ENCODE results near the gene KCNG2. TPM values are rescaled to one million over a fixed set of nuclear protein-coding genes. Genes with fewer than 3 reads are reported as not detected.

KCNG2 gene
- total RNA-seq, 3 donors from 2014 or later (not counting 1 experiment from before 2014, with no cell fraction given): not detected

DNA sequence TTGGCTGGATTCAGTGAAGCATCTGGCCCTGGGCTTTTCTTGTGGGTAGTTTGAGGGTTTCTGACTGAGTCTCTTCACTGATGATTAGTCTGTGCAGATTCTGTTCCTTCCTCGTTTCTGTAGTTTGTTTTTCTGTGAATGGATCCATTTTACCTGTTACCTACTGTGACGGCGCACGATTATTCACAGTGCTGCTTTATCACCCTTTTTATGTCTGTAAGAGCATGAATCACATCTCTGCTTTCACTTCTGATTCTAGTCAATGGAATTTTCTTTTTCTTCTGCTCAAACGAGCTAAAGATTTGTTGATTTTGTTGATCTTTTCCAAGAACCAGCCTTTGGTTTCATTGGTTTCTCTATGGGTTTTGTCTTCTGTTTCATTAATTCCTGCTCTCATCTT is 92.9 kb downstream of the KCNG2 start:
- 82% methylated on average over 5 of the region's 5 CpGs for WGBS (ENCODE audit: insufficient coverage)
- H3K27me3 Mint-ChIP-seq (ENCODE audit: low read depth in 2 of 2): no peaks in the 10 kb centered on the region
- peaks cover 48% of the 10 kb centered on the region for H3K36me3 Mint-ChIP-seq
- ATAC-seq (no peak), DNase-seq (no peak)
- H3K9me3 Mint-ChIP-seq: peaks cover 43 to 47% of the 10 kb centered on the region in 2 donors
- Histone ChIP-seq H3K36me3 (ENCODE audit: control insufficient read depth, insufficient read depth, low read length) (no peaks in the 10 kb centered on the region), H3K4me3 (ENCODE audit: low read length) (no peak overlapping the region), H3K9me3 (ENCODE audit: control insufficient read depth, insufficient read depth, low read length) (peaks cover 45% of the 10 kb centered on the region), H3K27me3 (ENCODE audit: control insufficient read depth, insufficient read depth, low read length) (no peaks in the 10 kb centered on the region), H3K27ac (ENCODE audit: low read length) (no peak overlapping the region), H3K4me1 (ENCODE audit: control insufficient read depth, insufficient read depth, low read length) (no peaks in the 10 kb centered on the region)
- no peak for TF ChIP-seq CTCF (IDR thresholded peaks at IDR 0.05)
- H3K4me1 Mint-ChIP-seq: peaks cover 0 to 7% of the 10 kb centered on the region in 2 donors
- H3K27ac Mint-ChIP-seq: no peak overlapping the region
- H3K4me3 Mint-ChIP-seq: no peak overlapping the region
- intact Hi-C loops (cut with micrococcal nuclease): no loop called here

DNA sequence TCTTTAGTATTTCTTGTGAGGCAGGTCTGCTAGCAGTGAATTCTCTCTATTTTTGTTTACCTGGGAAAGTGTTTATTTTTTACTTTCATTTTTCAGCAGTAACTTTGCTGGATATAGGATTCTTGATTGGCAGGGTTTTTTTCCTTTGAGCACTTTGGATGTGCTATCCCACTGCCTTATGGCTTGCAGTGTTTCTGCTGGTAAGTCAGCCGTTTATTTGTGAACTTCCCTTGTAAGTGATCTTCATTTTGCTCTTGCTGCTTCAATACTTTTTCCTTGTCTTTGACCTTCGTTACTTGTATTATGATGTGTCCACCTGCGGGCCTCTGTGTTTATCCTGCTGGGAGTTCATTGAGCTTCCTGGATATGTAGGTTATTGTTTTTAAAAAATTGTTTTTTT is 99.0 kb downstream of the KCNG2 start:
- intact Hi-C loops (cut with micrococcal nuclease): no loop called here
- ATAC-seq (no peak), DNase-seq (no peak)
- Mint-ChIP-seq H3K4me3 (no peak overlapping the region), H3K36me3 (peaks cover 39% of the 10 kb centered on the region), H3K4me1 (peaks cover 0 to 8% of the 10 kb centered on the region in 2 donors), H3K27ac (no peak overlapping the region), H3K9me3 (peaks cover 39 to 52% of the 10 kb centered on the region in 2 donors), H3K27me3 (ENCODE audit: low read depth in 2 of 2) (no peaks in the 10 kb centered on the region)
- WGBS (ENCODE audit: insufficient coverage): 86% methylated on average over 3 of the region's 3 CpGs
- Histone ChIP-seq H3K36me3 (ENCODE audit: control insufficient read depth, insufficient read depth, low read length) (no peaks in the 10 kb centered on the region), H3K9me3 (ENCODE audit: control insufficient read depth, insufficient read depth, low read length) (peaks cover 38% of the 10 kb centered on the region), H3K4me1 (ENCODE audit: control insufficient read depth, insufficient read depth, low read length) (no peaks in the 10 kb centered on the region), H3K27me3 (ENCODE audit: control insufficient read depth, insufficient read depth, low read length) (no peaks in the 10 kb centered on the region), H3K27ac (ENCODE audit: low read length) (no peak overlapping the region), H3K4me3 (ENCODE audit: low read length) (no peak overlapping the region)
- no peak for TF ChIP-seq CTCF (IDR thresholded peaks at IDR 0.05)

- no peak for DNase-seq
- Histone ChIP-seq H3K9me3 (ENCODE audit: control insufficient read depth, insufficient read depth, low read length) (peaks cover 34% of the 10 kb centered on the region), H3K4me1 (ENCODE audit: control insufficient read depth, insufficient read depth, low read length) (no peaks in the 10 kb centered on the region), H3K4me3 (ENCODE audit: low read length) (no peak overlapping the region), H3K27ac (ENCODE audit: low read length) (no peak overlapping the region), H3K36me3 (ENCODE audit: control insufficient read depth, insufficient read depth, low read length) (peaks cover 2% of the 10 kb centered on the region), H3K27me3 (ENCODE audit: control insufficient read depth, insufficient read depth, low read length) (no peaks in the 10 kb centered on the region)
- peaks cover 30 to 40% of the 10 kb centered on the region in 2 donors for H3K9me3 Mint-ChIP-seq
- no peak overlapping the region for H3K4me3 Mint-ChIP-seq
- no peak for TF ChIP-seq CTCF (IDR thresholded peaks at IDR 0.05)
- intact Hi-C loops (cut with micrococcal nuclease): no loop called here
- peaks cover 28% of the 10 kb centered on the region for H3K36me3 Mint-ChIP-seq
- H3K4me1 Mint-ChIP-seq: peaks cover 0 to 6% of the 10 kb centered on the region in 2 donors
- 99% methylated on average over 15 of the region's 15 CpGs for WGBS (ENCODE audit: insufficient coverage)
- H3K27me3 Mint-ChIP-seq (ENCODE audit: low read depth in 2 of 2): no peaks in the 10 kb centered on the region
- no peak overlapping the region for H3K27ac Mint-ChIP-seq
- ATAC-seq: no peak
These were observed 100.3 kb downstream of the KCNG2 start for GRCh38 chr18:79897940-79898625.

All from natural killer cell (primary cell).